ENCODE measurements around the gene RBM23.

DNA sequence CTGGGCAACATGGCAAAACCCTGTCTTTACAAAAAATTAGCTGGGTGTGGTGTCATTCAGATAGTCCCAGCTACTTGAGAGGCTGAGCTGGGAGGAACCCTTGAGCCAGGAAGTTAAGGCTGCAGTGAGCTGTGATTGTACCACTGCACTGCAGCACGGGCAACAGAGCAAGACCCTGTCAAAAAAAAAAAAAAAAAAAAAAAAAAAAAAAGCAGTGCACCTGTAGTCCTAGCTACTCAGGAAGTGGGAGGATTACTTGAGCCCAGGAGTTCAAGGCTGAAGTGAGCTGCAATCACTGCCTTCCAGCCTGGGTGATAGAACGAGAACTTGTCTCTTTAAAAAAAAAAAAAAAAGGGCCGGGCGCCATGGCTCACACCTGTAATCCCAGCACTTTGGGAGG is 30.3 kb downstream of the RBM23 start:
- TF ChIP-seq RAD21 (IDR thresholded peaks at IDR 0.05; ENCODE audit: low read length) (no peak), RFX5 (IDR thresholded peaks at IDR 0.05; ENCODE audit: low read length) (no peak), CTCF (IDR thresholded peaks at IDR 0.05) (no peak), SIN3A (IDR thresholded peaks at IDR 0.05; ENCODE audit: borderline replicate concordance, low read depth, low read length) (no peak), EZH2phosphoT487 (IDR thresholded peaks at IDR 0.05; ENCODE audit: borderline replicate concordance, low read depth) (no peak), MXI1 (IDR thresholded peaks at IDR 0.05; ENCODE audit: low read depth, low read length) (no peak), RCOR1 (IDR thresholded peaks at IDR 0.05; ENCODE audit: low read length) (no peak), EP300 (IDR thresholded peaks at IDR 0.05; ENCODE audit: borderline replicate concordance in 1 of 2, low read depth in 1 of 2, low read length in 1 of 2) (no peak), JUND (IDR thresholded peaks at IDR 0.05) (no peak), ELF1 (IDR thresholded peaks at IDR 0.05) (no peak), POLR2AphosphoS5 (IDR thresholded peaks at IDR 0.05; ENCODE audit: low read depth, low read length) (no peak), PBX3 (IDR thresholded peaks at IDR 0.05) (no peak)
- TF ChIP-seq, protein P1, sequence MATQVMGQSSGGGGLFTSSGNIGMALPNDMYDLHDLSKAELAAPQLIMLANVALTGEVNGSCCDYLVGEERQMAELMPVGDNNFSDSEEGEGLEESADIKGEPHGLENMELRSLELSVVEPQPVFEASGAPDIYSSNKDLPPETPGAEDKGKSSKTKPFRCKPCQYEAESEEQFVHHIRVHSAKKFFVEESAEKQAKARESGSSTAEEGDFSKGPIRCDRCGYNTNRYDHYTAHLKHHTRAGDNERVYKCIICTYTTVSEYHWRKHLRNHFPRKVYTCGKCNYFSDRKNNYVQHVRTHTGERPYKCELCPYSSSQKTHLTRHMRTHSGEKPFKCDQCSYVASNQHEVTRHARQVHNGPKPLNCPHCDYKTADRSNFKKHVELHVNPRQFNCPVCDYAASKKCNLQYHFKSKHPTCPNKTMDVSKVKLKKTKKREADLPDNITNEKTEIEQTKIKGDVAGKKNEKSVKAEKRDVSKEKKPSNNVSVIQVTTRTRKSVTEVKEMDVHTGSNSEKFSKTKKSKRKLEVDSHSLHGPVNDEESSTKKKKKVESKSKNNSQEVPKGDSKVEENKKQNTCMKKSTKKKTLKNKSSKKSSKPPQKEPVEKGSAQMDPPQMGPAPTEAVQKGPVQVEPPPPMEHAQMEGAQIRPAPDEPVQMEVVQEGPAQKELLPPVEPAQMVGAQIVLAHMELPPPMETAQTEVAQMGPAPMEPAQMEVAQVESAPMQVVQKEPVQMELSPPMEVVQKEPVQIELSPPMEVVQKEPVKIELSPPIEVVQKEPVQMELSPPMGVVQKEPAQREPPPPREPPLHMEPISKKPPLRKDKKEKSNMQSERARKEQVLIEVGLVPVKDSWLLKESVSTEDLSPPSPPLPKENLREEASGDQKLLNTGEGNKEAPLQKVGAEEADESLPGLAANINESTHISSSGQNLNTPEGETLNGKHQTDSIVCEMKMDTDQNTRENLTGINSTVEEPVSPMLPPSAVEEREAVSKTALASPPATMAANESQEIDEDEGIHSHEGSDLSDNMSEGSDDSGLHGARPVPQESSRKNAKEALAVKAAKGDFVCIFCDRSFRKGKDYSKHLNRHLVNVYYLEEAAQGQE (IDR thresholded peaks at IDR 0.05; ENCODE audit: low read depth, low read length), result no peak
